HepG2 (cell line): Measurements from ENCODE around the gene YWHAQ. TPM values are rescaled to one million over a fixed set of nuclear protein-coding genes. Genes with fewer than 3 reads are reported as not detected.

Experiments
- ADNP ChIP-seq: sonication (generic); formaldehyde crosslinking; IDR thresholded peaks from 2 replicates; pipeline ENCODE4 v1.4.0; 2020; ENCODE audit warnings: missing genetic modification reagents
- AGO2 ChIP-seq: fragments of 200-400 bp; formaldehyde crosslinking; optimal IDR thresholded peaks from 2 replicates; pipeline ENCODE3; 2017; ENCODE audit warnings: mild to moderate bottlenecking, low read depth, low read length, moderate library complexity
- ETS1 ChIP-seq: sonication (generic); formaldehyde crosslinking; IDR thresholded peaks from 2 replicates; pipeline ENCODE4 v1.4.0; 2020; ENCODE audit warnings: missing genetic modification reagents
- FLYWCH1 ChIP-seq: sonication (generic); formaldehyde crosslinking; IDR thresholded peaks from 2 replicates; pipeline ENCODE4 v1.8.1; 2023; ENCODE audit warnings: mild to moderate bottlenecking, missing genetic modification reagents
- NFYB ChIP-seq: sonication (generic); formaldehyde crosslinking; IDR thresholded peaks from 2 replicates; pipeline ENCODE4 v1.4.0; 2020; ENCODE audit warnings: missing genetic modification reagents
- PAXIP1 ChIP-seq: sonication (generic); formaldehyde crosslinking; conservative IDR thresholded peaks from 2 replicates; pipeline ENCODE4 v1.4.0; 2020; ENCODE audit warnings: mild to moderate bottlenecking, missing genetic modification reagents, moderate library complexity
- SYNCRIP ChIP-seq: fragments of 200-400 bp; formaldehyde crosslinking; IDR thresholded peaks from 2 replicates; pipeline ENCODE4 v1.6.1; 2018; ENCODE audit warnings: mild to moderate bottlenecking, low read depth, low read length; ENCODE audit not compliant: insufficient read depth
- WIZ ChIP-seq: sonication (generic); formaldehyde crosslinking; IDR thresholded peaks from 2 replicates; pipeline ENCODE4 v1.5.1; 2020; ENCODE audit warnings: mild to moderate bottlenecking, missing genetic modification reagents
- YEATS2 ChIP-seq: sonication (generic); formaldehyde crosslinking; IDR thresholded peaks from 2 replicates; pipeline ENCODE4 v1.4.0; 2020; ENCODE audit warnings: missing genetic modification reagents, borderline replicate concordance
- ZNF513 ChIP-seq: sonication (generic); formaldehyde crosslinking; conservative IDR thresholded peaks from 2 replicates; pipeline ENCODE4 v1.5.0; 2020; ENCODE audit warnings: missing genetic modification reagents
- ZNF558 ChIP-seq: sonication (generic); formaldehyde crosslinking; IDR thresholded peaks from 2 replicates; pipeline ENCODE4 v1.9.0; 2022; ENCODE audit warnings: mild to moderate bottlenecking, missing genetic modification reagents, borderline replicate concordance
- ZNF704 ChIP-seq: sonication (generic); formaldehyde crosslinking; IDR thresholded peaks from 2 replicates; pipeline ENCODE4 v1.8.1; 2023; ENCODE audit warnings: mild to moderate bottlenecking, inconsistent platforms, moderate library complexity, missing genetic modification reagents, borderline replicate concordance
- polyA plus RNA-seq, 8 experiments: library from polyadenylated mRNA; depleted of rRNA in 3 of 8; stranded (reverse) in 7 of 8; unstranded in 1 of 8; fragments of >200 nt; fragmentation: Illumina TruSeq in 4 of 8; extraction: Trizol in 4 of 8; gene quantifications; 2 replicates each; pipeline versions ENCODE4 v1.2.1 to v1.2.3, GENCODE V29; 2011 to 2016; ENCODE audit warnings: low read depth in 4 of 8, missing spikeins in 1 of 8, mixed read lengths in 1 of 8; ENCODE audit not compliant: insufficient read depth in 1 of 8
- total RNA-seq, 5 experiments: library from RNA; depleted of rRNA; stranded (reverse); fragments of >200 nt; fragmentation: Illumina TruSeq; extraction: Trizol; gene quantifications; 2 replicates each; pipeline ENCODE4 v1.2.3, GENCODE V29; 2016; ENCODE audit warnings: low read depth in 1 of 5
- TF ChIP-seq, protein P1 (sequence below): sonication (generic); formaldehyde crosslinking; IDR thresholded peaks from 2 replicates; pipeline ENCODE4 v1.4.0; 2020; ENCODE audit warnings: missing genetic modification reagents
- TF ChIP-seq, protein P2 (sequence below): sonication (generic); formaldehyde crosslinking; IDR thresholded peaks from 2 replicates; pipeline ENCODE4 v1.5.1; 2020; ENCODE audit warnings: missing genetic modification reagents, mild to moderate bottlenecking, borderline replicate concordance

YWHAQ gene
- total and polyA plus RNA-seq, 2 of the 13 experiments (the other 11 are each of a cell fraction or from before 2014, with no cell fraction given): 160 to 304 TPM

- TF ChIP-seq ETS1 (CRISPR knock-in tag) (peak; percentile 50; the same call in 1 of the 2 replicates), SYNCRIP (no peak), ZNF558 (CRISPR knock-in tag) (0 out of 2 replicates have a peak, but pooled peaks have one; percentile 5), AGO2 (no peak), ZNF513 (CRISPR knock-in tag) (no peak), YEATS2 (CRISPR knock-in tag) (peak; percentile 96), FLYWCH1 (CRISPR knock-in tag) (0 out of 2 replicates have a peak, but pooled peaks have one; percentile 11), PAXIP1 (CRISPR knock-in tag) (peak; percentile 59; the same call in 1 of the 2 replicates), ADNP (CRISPR knock-in tag) (no peak), NFYB (peak; percentile 100), WIZ (0 out of 2 replicates have a peak, but pooled peaks have one; percentile 80), ZNF704 (CRISPR knock-in tag) (peak; percentile 43; the same call in 1 of the 2 replicates)
- TF ChIP-seq, protein P1, sequence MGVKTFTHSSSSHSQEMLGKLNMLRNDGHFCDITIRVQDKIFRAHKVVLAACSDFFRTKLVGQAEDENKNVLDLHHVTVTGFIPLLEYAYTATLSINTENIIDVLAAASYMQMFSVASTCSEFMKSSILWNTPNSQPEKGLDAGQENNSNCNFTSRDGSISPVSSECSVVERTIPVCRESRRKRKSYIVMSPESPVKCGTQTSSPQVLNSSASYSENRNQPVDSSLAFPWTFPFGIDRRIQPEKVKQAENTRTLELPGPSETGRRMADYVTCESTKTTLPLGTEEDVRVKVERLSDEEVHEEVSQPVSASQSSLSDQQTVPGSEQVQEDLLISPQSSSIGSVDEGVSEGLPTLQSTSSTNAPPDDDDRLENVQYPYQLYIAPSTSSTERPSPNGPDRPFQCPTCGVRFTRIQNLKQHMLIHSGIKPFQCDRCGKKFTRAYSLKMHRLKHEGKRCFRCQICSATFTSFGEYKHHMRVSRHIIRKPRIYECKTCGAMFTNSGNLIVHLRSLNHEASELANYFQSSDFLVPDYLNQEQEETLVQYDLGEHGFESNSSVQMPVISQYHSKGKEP (CRISPR knock-in tag): peak; percentile 49
- TF ChIP-seq, protein P2, sequence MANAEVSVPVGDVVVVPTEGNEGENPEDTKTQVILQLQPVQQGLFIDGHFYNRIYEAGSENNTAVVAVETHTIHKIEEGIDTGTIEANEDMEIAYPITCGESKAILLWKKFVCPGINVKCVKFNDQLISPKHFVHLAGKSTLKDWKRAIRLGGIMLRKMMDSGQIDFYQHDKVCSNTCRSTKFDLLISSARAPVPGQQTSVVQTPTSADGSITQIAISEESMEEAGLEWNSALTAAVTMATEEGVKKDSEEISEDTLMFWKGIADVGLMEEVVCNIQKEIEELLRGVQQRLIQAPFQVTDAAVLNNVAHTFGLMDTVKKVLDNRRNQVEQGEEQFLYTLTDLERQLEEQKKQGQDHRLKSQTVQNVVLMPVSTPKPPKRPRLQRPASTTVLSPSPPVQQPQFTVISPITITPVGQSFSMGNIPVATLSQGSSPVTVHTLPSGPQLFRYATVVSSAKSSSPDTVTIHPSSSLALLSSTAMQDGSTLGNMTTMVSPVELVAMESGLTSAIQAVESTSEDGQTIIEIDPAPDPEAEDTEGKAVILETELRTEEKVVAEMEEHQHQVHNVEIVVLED (CRISPR knock-in tag): peak; percentile 85
Observed at GRCh38 chr2:9630736-9631552, at the start of gene YWHAQ (continued).
